HEK293 (cell line): ENCODE results near the gene PRCD.

Experiments used
- GLI4 ChIP-seq: fragments of 450-650 bp; formaldehyde crosslinking; IDR thresholded peaks from 2 replicates; pipeline ENCODE4 v1.5.1; 2016; ENCODE audit warnings: missing biosample characterization, missing genetic modification characterization
- HOXD13 ChIP-seq: sonication (generic); formaldehyde crosslinking; IDR thresholded peaks from 2 replicates; pipeline ENCODE4 v1.8.0; 2022; ENCODE audit warnings: missing genetic modification reagents, borderline replicate concordance
- KLF8 ChIP-seq: fragments of 450-650 bp; formaldehyde crosslinking; IDR thresholded peaks from 2 replicates; pipeline ENCODE4 v1.5.1; 2016; ENCODE audit warnings: missing biosample characterization, missing genetic modification characterization
- MYNN ChIP-seq: fragments of 450-650 bp; formaldehyde crosslinking; IDR thresholded peaks from 2 replicates; pipeline ENCODE4 v1.5.1; 2016; ENCODE audit warnings: missing biosample characterization, missing genetic modification characterization, borderline replicate concordance
- PRDM2 ChIP-seq: fragments of 450-650 bp; formaldehyde crosslinking; IDR thresholded peaks from 2 replicates; pipeline ENCODE4 v1.5.1; 2016; ENCODE audit warnings: missing biosample characterization, missing genetic modification characterization, borderline replicate concordance
- SCRT1 ChIP-seq: fragments of 450-650 bp; formaldehyde crosslinking; IDR thresholded peaks from 2 replicates; pipeline ENCODE4 v1.5.1; 2016; ENCODE audit warnings: missing biosample characterization, missing genetic modification characterization, borderline replicate concordance
- SETDB1 ChIP-seq: IDR thresholded peaks from one replicate; pipeline ENCODE4 v1.6.1; 2017; ENCODE audit warnings: mild to moderate bottlenecking, low read length, moderate library complexity, mixed read lengths; ENCODE audit not compliant: insufficient read length
- TCF7L2 ChIP-seq: IDR thresholded peaks from 2 replicates; pipeline ENCODE4 v1.6.1; 2011; ENCODE audit warnings: low read depth, mild to moderate bottlenecking, inconsistent platforms, low read length, moderate library complexity, borderline replicate concordance
- ZBTB7A ChIP-seq: fragments of 450-650 bp; formaldehyde crosslinking; IDR thresholded peaks from 2 replicates; pipeline ENCODE4 v1.5.1; 2016; ENCODE audit warnings: low read depth, missing biosample characterization, missing genetic modification characterization
- ZFP3 ChIP-seq: fragments of 450-650 bp; formaldehyde crosslinking; IDR thresholded peaks from 2 replicates; pipeline ENCODE4 v1.5.1; 2016; ENCODE audit warnings: low read depth, missing biosample characterization, missing genetic modification characterization
- ZNF121 ChIP-seq: fragments of 450-650 bp; formaldehyde crosslinking; IDR thresholded peaks from 2 replicates; pipeline ENCODE4 v1.5.1; 2016; ENCODE audit warnings: missing biosample characterization, missing genetic modification characterization
- ZNF175 ChIP-seq: fragments of 450-650 bp; formaldehyde crosslinking; IDR thresholded peaks from 2 replicates; pipeline ENCODE4 v1.5.1; 2016; ENCODE audit warnings: missing biosample characterization, missing genetic modification characterization
- ZNF214 ChIP-seq: fragments of 450-650 bp; formaldehyde crosslinking; IDR thresholded peaks from 2 replicates; pipeline ENCODE4 v1.5.1; 2017; ENCODE audit warnings: missing biosample characterization, mild to moderate bottlenecking, missing genetic modification characterization, borderline replicate concordance
- ZNF24 ChIP-seq: fragments of 450-650 bp; formaldehyde crosslinking; IDR thresholded peaks from 2 replicates; pipeline ENCODE4 v1.5.1; 2016; ENCODE audit warnings: missing biosample characterization, missing genetic modification characterization
- ZNF274 ChIP-seq, 2 experiments: fragments of 200-500 bp in 1 of 2; fragments of 450-650 bp in 1 of 2; sonication (Bioruptor generic) in 1 of 2; formaldehyde crosslinking in 1 of 2; IDR thresholded peaks; 2 replicates each; pipeline versions ENCODE4 v1.5.1 to v1.6.1; 2014 to 2016; ENCODE audit warnings: borderline replicate concordance in 1 of 2, inconsistent platforms in 1 of 2, low read length in 1 of 2, missing biosample characterization in 1 of 2, missing genetic modification characterization in 1 of 2
- ZNF280D ChIP-seq: fragments of 450-650 bp; formaldehyde crosslinking; IDR thresholded peaks from 2 replicates; pipeline ENCODE4 v1.5.1; 2016; ENCODE audit warnings: missing biosample characterization, missing genetic modification characterization
- ZNF311 ChIP-seq: fragments of 450-650 bp; formaldehyde crosslinking; IDR thresholded peaks from 2 replicates; pipeline ENCODE4 v1.5.1; 2017; ENCODE audit warnings: missing biosample characterization, missing genetic modification characterization, borderline replicate concordance
- ZNF341 ChIP-seq: fragments of 450-650 bp; formaldehyde crosslinking; IDR thresholded peaks from 2 replicates; pipeline ENCODE4; 2016; ENCODE audit warnings: low read depth, missing biosample characterization, missing genetic modification characterization
- ZNF394 ChIP-seq: fragments of 450-650 bp; formaldehyde crosslinking; IDR thresholded peaks from 2 replicates; pipeline ENCODE4 v1.5.1; 2016; ENCODE audit warnings: missing biosample characterization, missing genetic modification characterization, mild to moderate bottlenecking, moderate library complexity, borderline replicate concordance
- ZNF404 ChIP-seq: fragments of 450-650 bp; formaldehyde crosslinking; IDR thresholded peaks from 2 replicates; pipeline ENCODE4 v1.5.1; 2017; ENCODE audit warnings: missing biosample characterization, missing genetic modification characterization
- ZNF423 ChIP-seq: fragments of 450-650 bp; formaldehyde crosslinking; IDR thresholded peaks from 2 replicates; pipeline ENCODE4 v1.5.1; 2016; ENCODE audit warnings: missing biosample characterization, missing genetic modification characterization
- ZNF621 ChIP-seq: fragments of 450-650 bp; formaldehyde crosslinking; IDR thresholded peaks from 2 replicates; pipeline ENCODE4 v1.5.1; 2017; ENCODE audit warnings: missing biosample characterization, missing genetic modification characterization
- ZNF623 ChIP-seq: fragments of 450-650 bp; formaldehyde crosslinking; IDR thresholded peaks from 2 replicates; pipeline ENCODE4 v1.5.1; 2016; ENCODE audit warnings: missing biosample characterization, missing genetic modification characterization
- ZNF670 ChIP-seq: fragments of 450-650 bp; formaldehyde crosslinking; IDR thresholded peaks from 2 replicates; pipeline ENCODE4 v1.5.1; 2016; ENCODE audit warnings: missing biosample characterization, missing genetic modification characterization, low read depth
- ZNF776 ChIP-seq: fragments of 450-650 bp; formaldehyde crosslinking; IDR thresholded peaks from 2 replicates; pipeline ENCODE4 v1.5.0; 2017; ENCODE audit warnings: missing biosample characterization, missing genetic modification characterization, borderline replicate concordance
- ZNF785 ChIP-seq: fragments of 450-650 bp; formaldehyde crosslinking; IDR thresholded peaks from 2 replicates; pipeline ENCODE4 v1.5.1; 2016; ENCODE audit warnings: missing biosample characterization, missing genetic modification characterization
- ZNF791 ChIP-seq: fragments of 450-650 bp; formaldehyde crosslinking; IDR thresholded peaks from 2 replicates; pipeline ENCODE4 v1.5.1; 2016; ENCODE audit warnings: missing biosample characterization, missing genetic modification characterization
- ZSCAN23 ChIP-seq: fragments of 450-650 bp; formaldehyde crosslinking; IDR thresholded peaks from 2 replicates; pipeline ENCODE4 v1.5.1; 2016; ENCODE audit warnings: missing biosample characterization, missing genetic modification characterization
- TF ChIP-seq, protein P1 (sequence below): fragments of 450-650 bp; formaldehyde crosslinking; IDR thresholded peaks from 2 replicates; pipeline ENCODE4 v1.5.1; 2016; ENCODE audit warnings: missing biosample characterization, missing genetic modification characterization

Gene PRCD

DNA sequence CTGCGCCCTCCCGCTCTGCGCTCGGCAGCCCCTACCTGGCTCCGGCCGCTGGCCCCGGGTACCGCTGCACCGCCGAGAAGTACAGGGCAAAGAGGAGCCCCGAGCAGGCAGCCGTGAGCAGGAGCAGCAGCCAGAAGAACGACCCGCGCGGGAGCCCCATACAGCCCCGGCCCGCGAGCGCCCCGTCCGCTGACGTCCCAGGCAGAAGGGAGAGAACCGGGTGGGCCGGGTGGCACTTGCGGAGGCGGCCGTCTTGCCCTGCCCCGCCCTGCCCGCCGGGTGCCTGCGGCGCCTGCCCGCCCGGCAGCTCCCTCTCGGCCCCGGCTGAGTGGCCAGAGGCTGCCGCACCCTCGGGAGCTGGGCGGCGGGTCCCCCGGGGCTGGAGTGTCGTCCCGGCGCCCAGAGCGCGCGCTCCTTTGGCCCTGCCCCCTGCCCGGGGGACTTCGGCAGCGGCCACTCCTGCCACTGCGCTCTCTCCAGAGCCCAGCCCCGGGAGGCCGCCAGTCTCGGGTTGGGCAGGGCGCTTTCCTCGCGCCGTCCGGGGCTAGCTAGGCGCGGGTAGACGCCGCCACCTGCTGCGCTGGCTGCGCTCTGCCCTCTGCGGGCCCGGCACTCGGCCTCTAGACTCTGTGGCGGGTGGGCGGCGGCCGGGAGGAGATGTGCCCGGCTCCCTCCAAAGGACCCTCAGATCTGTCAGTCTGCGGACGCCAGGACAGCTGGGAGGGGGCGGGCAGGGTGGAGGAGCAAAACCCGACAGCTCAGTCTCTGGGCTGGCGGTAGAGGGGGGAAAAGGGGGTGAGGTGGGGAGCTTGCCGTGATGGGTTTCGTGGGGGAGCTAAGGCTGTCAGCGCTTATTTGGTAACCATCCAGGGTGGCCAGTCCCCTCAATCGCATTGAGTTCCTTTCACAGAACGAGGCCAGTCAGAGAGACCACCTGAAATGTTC, 46.1 kb downstream of the PRCD start, which contains the start of gene ST6GALNAC2 (continued):
- TF ChIP-seq KLF8, result no peak; the same call in 1 of the 2 replicates
- TF ChIP-seq ZNF670 (tag by site-specific recombination), result no peak
- TF ChIP-seq ZNF791 (tag by site-specific recombination), result no peak
- TF ChIP-seq ZNF280D (tag by site-specific recombination), result no peak
- no peak for TF ChIP-seq ZNF776 (tag by site-specific recombination)
- 0 out of 2 replicates have a peak, but pooled peaks have one; percentile 15 for TF ChIP-seq ZNF341 (tag by site-specific recombination)
- no peak for TF ChIP-seq ZNF404 (tag by site-specific recombination)
- TF ChIP-seq GLI4, result no peak
- no peak for TF ChIP-seq ZSCAN23
- TF ChIP-seq SCRT1, result peak; percentile 39; the same call in 1 of the 2 replicates
- TF ChIP-seq ZNF785 (tag by site-specific recombination), result no peak
- no peak for TF ChIP-seq PRDM2 (tag by site-specific recombination)
- TF ChIP-seq ZNF394 (tag by site-specific recombination), result peak; percentile 38
- TF ChIP-seq, protein P1, sequence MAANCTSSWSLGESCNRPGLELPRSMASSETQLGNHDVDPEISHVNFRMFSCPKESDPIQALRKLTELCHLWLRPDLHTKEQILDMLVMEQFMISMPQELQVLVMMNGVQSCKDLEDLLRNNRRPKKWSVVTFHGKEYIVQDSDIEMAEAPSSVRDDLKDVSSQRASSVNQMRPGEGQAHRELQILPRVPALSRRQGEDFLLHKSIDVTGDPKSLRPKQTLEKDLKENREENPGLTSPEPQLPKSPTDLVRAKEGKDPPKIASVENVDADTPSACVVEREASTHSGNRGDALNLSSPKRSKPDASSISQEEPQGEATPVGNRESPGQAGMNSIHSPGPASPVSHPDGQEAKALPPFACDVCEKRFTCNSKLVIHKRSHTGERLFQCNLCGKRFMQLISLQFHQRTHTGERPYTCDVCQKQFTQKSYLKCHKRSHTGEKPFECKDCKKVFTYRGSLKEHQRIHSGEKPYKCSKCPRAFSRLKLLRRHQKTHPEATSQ (tag by site-specific recombination), result peak; percentile 68; the same call in 1 of the 2 replicates
- TF ChIP-seq ZNF311 (tag by site-specific recombination), result no peak
- TF ChIP-seq ZNF423 (tag by site-specific recombination), result peak; percentile 92
- no peak for TF ChIP-seq MYNN (tag by site-specific recombination)
- no peak for TF ChIP-seq ZBTB7A
- 0 out of 2 replicates have a peak, but pooled peaks have one; percentile 40 for TF ChIP-seq ZNF121 (tag by site-specific recombination)
- no peak for TF ChIP-seq ZNF623 (tag by site-specific recombination)
- no peak for TF ChIP-seq ZNF24 (tag by site-specific recombination)
- no peak for TF ChIP-seq ZNF274 (IDR thresholded peaks at IDR 0.05; ENCODE audit: low read length)
- TF ChIP-seq ZNF274 (tag by site-specific recombination; IDR thresholded peaks at IDR 0.05; ENCODE audit: borderline replicate concordance), result no peak
- TF ChIP-seq SETDB1, result no peak
- no peak for TF ChIP-seq ZNF175
- no peak for TF ChIP-seq HOXD13 (CRISPR knock-in tag)
- TF ChIP-seq TCF7L2, result no peak
- TF ChIP-seq ZFP3 (tag by site-specific recombination), result no peak
- TF ChIP-seq ZNF621 (tag by site-specific recombination), result no peak
- TF ChIP-seq ZNF214 (tag by site-specific recombination), result no peak
